OCI-LY3 (cell line): ENCODE measurements around the gene FSCN2.

Experiments
- CTCF ChIP-seq: fragments of 200-600, 300-600 bp; sonication (generic); IDR thresholded peaks from 2 replicates; pipeline ENCODE4 v1.5.1; 2014; ENCODE audit warnings: antibody characterized with exemption, low read length, low read depth
- EZH2phosphoT487 ChIP-seq: fragments of 200-600 bp; shearing (Covaris generic); IDR thresholded peaks from 2 replicates; pipeline ENCODE4 v1.6.1; 2018; ENCODE audit warnings: antibody characterized with exemption, mixed run types, low read depth

GRCh38 chr17:81537343-81537855 lies 9.2 kb downstream of the FSCN2 start:
- TF ChIP-seq CTCF (peak; percentile 29), EZH2phosphoT487 (no peak)
